SK-N-SH (cell line): Measurements from ENCODE around the gene PLAAT4.

Experiments used
- POLR2AphosphoS5 ChIP-seq: IDR thresholded peaks from 2 replicates; pipeline ENCODE4 v1.6.1; 2012; ENCODE audit warnings: low read depth, low read length
- TF ChIP-seq, protein P1 (sequence below): fragments of 200-600 bp; sonication (generic); IDR thresholded peaks from 2 replicates; pipeline ENCODE4 v1.6.1; 2017; ENCODE audit warnings: antibody characterized with exemption, mild to moderate bottlenecking, moderate library complexity

DNA sequence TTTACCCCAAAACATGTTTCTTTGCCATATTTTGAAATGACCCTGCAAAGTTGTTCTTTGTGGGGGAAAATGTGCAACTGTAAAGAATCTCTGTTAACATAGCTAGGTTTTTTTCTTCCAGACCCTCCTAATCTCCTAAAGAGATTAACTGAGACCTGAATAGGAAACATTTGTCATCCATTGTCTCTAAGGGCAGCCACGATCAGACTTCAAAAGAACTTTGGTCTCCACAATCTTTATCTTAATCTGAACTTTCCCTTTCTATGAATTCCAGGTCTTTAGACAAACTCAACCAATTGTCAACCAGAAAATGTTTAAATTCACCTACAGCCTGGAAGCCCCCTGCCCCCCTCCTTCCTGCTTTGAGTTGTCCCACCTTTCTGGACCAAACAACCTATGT lies 35.4 kb upstream of the PLAAT4 start:
- TF ChIP-seq, protein P1, sequence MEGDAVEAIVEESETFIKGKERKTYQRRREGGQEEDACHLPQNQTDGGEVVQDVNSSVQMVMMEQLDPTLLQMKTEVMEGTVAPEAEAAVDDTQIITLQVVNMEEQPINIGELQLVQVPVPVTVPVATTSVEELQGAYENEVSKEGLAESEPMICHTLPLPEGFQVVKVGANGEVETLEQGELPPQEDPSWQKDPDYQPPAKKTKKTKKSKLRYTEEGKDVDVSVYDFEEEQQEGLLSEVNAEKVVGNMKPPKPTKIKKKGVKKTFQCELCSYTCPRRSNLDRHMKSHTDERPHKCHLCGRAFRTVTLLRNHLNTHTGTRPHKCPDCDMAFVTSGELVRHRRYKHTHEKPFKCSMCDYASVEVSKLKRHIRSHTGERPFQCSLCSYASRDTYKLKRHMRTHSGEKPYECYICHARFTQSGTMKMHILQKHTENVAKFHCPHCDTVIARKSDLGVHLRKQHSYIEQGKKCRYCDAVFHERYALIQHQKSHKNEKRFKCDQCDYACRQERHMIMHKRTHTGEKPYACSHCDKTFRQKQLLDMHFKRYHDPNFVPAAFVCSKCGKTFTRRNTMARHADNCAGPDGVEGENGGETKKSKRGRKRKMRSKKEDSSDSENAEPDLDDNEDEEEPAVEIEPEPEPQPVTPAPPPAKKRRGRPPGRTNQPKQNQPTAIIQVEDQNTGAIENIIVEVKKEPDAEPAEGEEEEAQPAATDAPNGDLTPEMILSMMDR: no peak
- no peak for TF ChIP-seq POLR2AphosphoS5
